Vagina (tissue), 2 donors: ENCODE measurements around the gene GART.

Experiments
- POLR2A ChIP-seq, 2 donors: fragments of 450-650 bp; IDR thresholded peaks; one replicate each; pipeline ENCODE4 v1.6.1; 2017; ENCODE audit warnings: antibody characterized with exemption in 2 of 2, mild to moderate bottlenecking in 2 of 2, moderate library complexity in 2 of 2
- POLR2AphosphoS5 ChIP-seq, 2 donors: sonication (generic); formaldehyde crosslinking; IDR thresholded peaks; one replicate each; pipeline ENCODE4 v1.9.0; 2017; ENCODE audit warnings: antibody characterized with exemption in 2 of 2, mild to moderate bottlenecking in 2 of 2, low read depth in 1 of 2; ENCODE audit not compliant: insufficient read depth in 1 of 2
- TF ChIP-seq, protein P1 (sequence below), 3 experiments: fragments of 450-650 bp in 2 of 3; fragments of 200-600 bp in 1 of 3; sonication (generic) in 1 of 3; IDR thresholded peaks; one replicate each; pipeline ENCODE4 v1.5.1; 2017 to 2019; ENCODE audit warnings: antibody characterized with exemption in 3 of 3, mild to moderate bottlenecking in 2 of 3, moderate library complexity in 2 of 3

DNA sequence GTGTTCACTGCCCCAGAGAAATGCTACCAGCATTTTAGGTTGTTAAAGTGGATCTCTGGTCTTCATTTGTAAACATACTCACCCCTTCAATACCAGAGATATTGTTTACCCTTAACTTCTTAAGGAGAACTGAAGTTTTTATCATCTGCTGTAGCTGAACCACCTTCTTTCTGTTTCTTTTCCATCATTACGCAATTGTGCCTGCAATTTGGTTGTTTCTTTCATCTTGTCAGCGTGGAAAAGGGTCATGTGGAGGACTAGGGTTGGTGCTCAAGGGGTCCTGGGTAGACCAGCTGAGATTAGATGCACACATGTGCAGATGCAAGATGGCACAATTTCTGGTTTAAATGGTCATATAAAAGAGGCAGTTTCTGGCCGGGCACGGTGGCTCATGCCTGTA, 23.0 kb downstream of the GART start:
- TF ChIP-seq POLR2AphosphoS5 (IDR thresholded peaks at IDR 0.05; ENCODE audit: insufficient read depth in 1 of 2, low read depth in 1 of 2) (no peak), POLR2A (IDR thresholded peaks at IDR 0.05) (no peak)
- TF ChIP-seq, protein P1, sequence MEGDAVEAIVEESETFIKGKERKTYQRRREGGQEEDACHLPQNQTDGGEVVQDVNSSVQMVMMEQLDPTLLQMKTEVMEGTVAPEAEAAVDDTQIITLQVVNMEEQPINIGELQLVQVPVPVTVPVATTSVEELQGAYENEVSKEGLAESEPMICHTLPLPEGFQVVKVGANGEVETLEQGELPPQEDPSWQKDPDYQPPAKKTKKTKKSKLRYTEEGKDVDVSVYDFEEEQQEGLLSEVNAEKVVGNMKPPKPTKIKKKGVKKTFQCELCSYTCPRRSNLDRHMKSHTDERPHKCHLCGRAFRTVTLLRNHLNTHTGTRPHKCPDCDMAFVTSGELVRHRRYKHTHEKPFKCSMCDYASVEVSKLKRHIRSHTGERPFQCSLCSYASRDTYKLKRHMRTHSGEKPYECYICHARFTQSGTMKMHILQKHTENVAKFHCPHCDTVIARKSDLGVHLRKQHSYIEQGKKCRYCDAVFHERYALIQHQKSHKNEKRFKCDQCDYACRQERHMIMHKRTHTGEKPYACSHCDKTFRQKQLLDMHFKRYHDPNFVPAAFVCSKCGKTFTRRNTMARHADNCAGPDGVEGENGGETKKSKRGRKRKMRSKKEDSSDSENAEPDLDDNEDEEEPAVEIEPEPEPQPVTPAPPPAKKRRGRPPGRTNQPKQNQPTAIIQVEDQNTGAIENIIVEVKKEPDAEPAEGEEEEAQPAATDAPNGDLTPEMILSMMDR (IDR thresholded peaks at IDR 0.05) = no peak
